ENCODE data around the gene UGT1A6. TPM values are rescaled to one million over a fixed set of nuclear protein-coding genes. Genes with fewer than 3 reads are reported as not detected.

Gene UGT1A6
- total RNA-seq, 1 donor from 2014 or later, result not detected

DNA sequence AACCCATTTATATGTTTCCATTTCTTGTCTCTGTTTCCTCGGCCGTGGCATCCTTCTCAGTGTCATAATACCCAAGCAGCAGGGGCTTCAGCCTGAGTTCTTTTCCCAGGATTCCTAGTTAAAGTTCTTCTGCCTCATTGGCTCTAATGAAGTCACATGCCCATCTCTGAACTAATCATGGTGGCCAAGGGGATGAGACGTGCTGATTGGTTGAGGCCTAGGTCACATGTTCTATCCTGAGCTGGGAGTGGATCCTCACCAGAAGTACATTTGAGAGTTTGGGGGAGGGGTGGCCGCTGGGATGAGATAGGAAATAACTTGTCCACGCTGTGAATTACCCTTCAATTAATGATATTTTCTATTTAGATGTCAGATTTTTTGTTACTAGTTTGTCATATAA, 16.3 kb downstream of the UGT1A6 start:
- TF ChIP-seq, protein P1, sequence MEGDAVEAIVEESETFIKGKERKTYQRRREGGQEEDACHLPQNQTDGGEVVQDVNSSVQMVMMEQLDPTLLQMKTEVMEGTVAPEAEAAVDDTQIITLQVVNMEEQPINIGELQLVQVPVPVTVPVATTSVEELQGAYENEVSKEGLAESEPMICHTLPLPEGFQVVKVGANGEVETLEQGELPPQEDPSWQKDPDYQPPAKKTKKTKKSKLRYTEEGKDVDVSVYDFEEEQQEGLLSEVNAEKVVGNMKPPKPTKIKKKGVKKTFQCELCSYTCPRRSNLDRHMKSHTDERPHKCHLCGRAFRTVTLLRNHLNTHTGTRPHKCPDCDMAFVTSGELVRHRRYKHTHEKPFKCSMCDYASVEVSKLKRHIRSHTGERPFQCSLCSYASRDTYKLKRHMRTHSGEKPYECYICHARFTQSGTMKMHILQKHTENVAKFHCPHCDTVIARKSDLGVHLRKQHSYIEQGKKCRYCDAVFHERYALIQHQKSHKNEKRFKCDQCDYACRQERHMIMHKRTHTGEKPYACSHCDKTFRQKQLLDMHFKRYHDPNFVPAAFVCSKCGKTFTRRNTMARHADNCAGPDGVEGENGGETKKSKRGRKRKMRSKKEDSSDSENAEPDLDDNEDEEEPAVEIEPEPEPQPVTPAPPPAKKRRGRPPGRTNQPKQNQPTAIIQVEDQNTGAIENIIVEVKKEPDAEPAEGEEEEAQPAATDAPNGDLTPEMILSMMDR (conservative IDR thresholded peaks at IDR 0.05), result no peak
- no peaks in the 10 kb centered on the region for H3K4me1 Mint-ChIP-seq

DNA sequence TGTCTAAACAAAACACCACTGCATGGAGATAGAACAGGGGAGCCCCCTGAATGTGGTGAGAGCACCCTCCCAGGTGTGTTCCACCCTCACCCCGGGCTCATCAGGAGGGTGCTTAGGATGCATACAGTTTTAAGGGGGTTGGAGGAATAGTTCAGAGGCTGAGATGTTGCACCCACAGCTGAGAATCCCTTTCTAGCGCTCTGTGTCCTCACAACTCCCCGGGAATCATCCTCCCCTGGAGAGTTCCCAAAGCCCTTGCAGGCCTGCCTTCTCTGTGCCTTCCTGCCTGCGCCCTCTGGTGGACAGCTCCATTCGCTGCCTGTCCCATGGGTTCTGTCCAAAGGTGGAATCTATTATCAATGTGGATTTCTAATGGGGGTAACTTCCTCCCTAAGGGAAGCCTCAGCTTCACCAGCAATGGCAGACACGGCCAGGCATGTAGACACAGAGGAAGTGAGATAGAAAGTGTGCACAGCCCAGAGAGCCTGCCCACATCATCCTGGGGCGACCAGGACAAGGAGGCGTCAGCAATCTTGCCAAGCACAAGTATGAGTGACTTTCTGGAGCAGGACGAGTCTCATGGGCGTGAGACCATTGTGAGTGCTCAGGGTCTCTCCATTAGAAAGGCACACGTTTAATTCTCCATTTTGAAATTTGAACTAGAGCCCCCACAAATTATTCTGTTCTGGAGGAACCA, 18.8 kb downstream of the UGT1A6 start:
- H3K27ac Mint-ChIP-seq (ENCODE audit: unreplicated experiment), result no peak overlapping the region
- no peaks in the 10 kb centered on the region for H3K36me3 Mint-ChIP-seq (ENCODE audit: low read depth)
- H3K4me3 Mint-ChIP-seq, result no peak overlapping the region
- no peaks in the 10 kb centered on the region for H3K4me1 Mint-ChIP-seq
- TF ChIP-seq, protein P1 (conservative IDR thresholded peaks at IDR 0.05), result peak; percentile 90
- peaks cover 7% of the 10 kb centered on the region for H3K27me3 Mint-ChIP-seq (ENCODE audit: low read depth)
- peak; percentile 88 for DNase-seq (ENCODE audit: low read depth, low spot score)
- no peaks in the 10 kb centered on the region for H3K9me3 Mint-ChIP-seq

More for the DNA sequence above, 16.3 kb downstream of the UGT1A6 start:
- peaks cover 3% of the 10 kb centered on the region for H3K36me3 Mint-ChIP-seq (ENCODE audit: low read depth)
- H3K9me3 Mint-ChIP-seq, result no peaks in the 10 kb centered on the region
- H3K27me3 Mint-ChIP-seq (ENCODE audit: low read depth), result peaks cover 4% of the 10 kb centered on the region
- DNase-seq (ENCODE audit: low read depth, low spot score), result no peak
- no peak overlapping the region for H3K4me3 Mint-ChIP-seq
- H3K27ac Mint-ChIP-seq (ENCODE audit: unreplicated experiment), result no peak overlapping the region

DNA sequence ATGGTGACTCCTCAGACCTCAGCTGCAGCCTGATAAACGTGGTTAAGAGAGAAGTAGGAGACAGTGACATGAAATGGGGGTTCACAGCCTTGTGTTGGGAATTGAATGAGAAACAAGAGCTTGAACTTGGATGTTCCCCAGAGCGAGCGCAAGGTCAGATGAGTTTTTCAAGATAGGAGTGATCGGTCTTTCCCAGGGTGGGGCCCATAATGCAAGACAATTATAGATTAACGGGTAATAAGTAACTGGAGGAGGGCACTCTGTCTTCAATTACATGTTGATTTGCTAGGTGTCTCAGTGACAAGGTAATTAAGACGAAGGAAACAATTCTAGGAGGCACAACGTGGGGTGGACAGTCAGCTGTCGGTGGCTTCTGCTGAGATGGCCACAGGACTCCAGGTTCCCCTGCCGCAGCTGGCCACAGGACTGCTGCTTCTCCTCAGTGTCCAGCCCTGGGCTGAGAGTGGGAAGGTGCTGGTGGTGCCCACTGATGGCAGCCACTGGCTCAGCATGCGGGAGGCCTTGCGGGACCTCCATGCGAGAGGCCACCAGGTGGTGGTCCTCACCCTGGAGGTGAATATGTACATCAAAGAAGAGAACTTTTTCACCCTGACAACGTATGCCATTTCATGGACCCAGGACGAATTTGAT, 20.0 kb downstream of the UGT1A6 start, which contains the start of gene UGT1A5:
UGT1A5 (plus strand) TSS at position 297 of the 651 bp plus-strand sequence; CDS start at position 382, 85 bp downstream.
- Mint-ChIP-seq H3K4me3 (no peak within 1 kb of the TSS), H3K27me3 (ENCODE audit: low read depth) (peaks cover 10% of the 10 kb centered on the region), H3K27ac (ENCODE audit: unreplicated experiment) (no peak within 1 kb of the TSS), H3K4me1 (no peaks in the 10 kb centered on the region), H3K9me3 (no peaks in the 10 kb centered on the region), H3K36me3 (ENCODE audit: low read depth) (no peaks in the 10 kb centered on the region)
- TF ChIP-seq, protein P1 (conservative IDR thresholded peaks at IDR 0.05), result no peak
- DNase-seq (ENCODE audit: low read depth, low spot score), result no peak

DNA sequence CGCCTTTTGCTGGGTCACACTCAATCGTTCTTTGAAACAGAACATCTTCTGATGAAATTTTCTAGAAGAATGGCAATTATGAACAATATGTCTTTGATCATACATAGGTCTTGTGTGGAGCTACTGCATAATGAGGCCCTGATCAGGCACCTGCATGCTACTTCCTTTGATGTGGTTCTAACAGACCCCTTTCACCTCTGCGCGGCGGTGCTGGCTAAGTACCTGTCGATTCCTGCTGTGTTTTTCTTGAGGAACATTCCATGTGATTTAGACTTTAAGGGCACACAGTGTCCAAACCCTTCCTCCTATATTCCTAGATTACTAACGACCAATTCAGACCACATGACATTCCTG, 20.5 kb downstream of the UGT1A6 start:
- H3K4me3 Mint-ChIP-seq, result no peak overlapping the region
- TF ChIP-seq, protein P1 (conservative IDR thresholded peaks at IDR 0.05), result no peak
- H3K27me3 Mint-ChIP-seq (ENCODE audit: low read depth), result peaks cover 10% of the 10 kb centered on the region
- no peak overlapping the region for H3K27ac Mint-ChIP-seq (ENCODE audit: unreplicated experiment)
- no peak for DNase-seq (ENCODE audit: low read depth, low spot score)
- no peaks in the 10 kb centered on the region for H3K4me1 Mint-ChIP-seq
- H3K36me3 Mint-ChIP-seq (ENCODE audit: low read depth), result no peaks in the 10 kb centered on the region
- H3K9me3 Mint-ChIP-seq, result no peaks in the 10 kb centered on the region

DNA sequence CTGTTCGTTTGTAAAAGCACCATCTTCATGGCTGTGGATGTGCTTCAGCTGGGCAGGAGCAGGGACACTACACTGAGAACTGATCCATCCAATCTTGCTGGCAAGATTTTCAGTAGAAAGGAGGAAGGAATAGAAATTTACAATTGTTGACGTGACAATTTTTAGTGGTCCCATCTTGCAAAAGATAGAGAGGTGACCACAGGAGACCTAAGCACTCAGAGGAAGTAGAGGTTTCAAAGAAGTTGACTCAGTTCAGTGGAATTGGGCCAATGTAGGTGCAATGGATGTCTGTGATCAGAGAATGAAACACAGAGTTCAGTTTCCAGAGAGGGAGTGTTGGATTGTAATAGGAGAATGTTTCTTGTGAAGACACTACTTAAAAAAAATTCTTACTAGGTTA, 21.4 kb downstream of the UGT1A6 start:
- TF ChIP-seq, protein P1 (conservative IDR thresholded peaks at IDR 0.05), result no peak
- Mint-ChIP-seq H3K4me1 (no peaks in the 10 kb centered on the region), H3K27ac (ENCODE audit: unreplicated experiment) (no peak overlapping the region)

More for the DNA sequence above, 21.4 kb downstream of the UGT1A6 start:
- Mint-ChIP-seq H3K4me3 (no peak overlapping the region), H3K36me3 (ENCODE audit: low read depth) (no peaks in the 10 kb centered on the region), H3K9me3 (no peaks in the 10 kb centered on the region), H3K27me3 (ENCODE audit: low read depth) (peaks cover 10% of the 10 kb centered on the region)
- DNase-seq (ENCODE audit: low read depth, low spot score), result no peak

All from neural crest cell (in vitro differentiated cells).